Measurements from ENCODE around the gene CCDC57. TPM values are rescaled to one million over a fixed set of nuclear protein-coding genes. Genes with fewer than 3 reads are reported as not detected.

CCDC57 gene
- total RNA-seq, 1 experiment from 2014 or later = 36.6 TPM

GRCh38 chr17:82086941-82087906 lies 125.4 kb downstream of the CCDC57 start:
- ATAC-seq = 0 out of 2 replicates have a peak, but pooled peaks have one; percentile 17
- Histone ChIP-seq H3F3A (ENCODE audit: low read length, unreplicated experiment) (no peaks in the 10 kb centered on the region), H3K4me3 (ENCODE audit: low read length) (no peak overlapping the region), H3K4me2 (ENCODE audit: low read length) (no peak overlapping the region), H3K27me3 (ENCODE audit: low read length) (no peaks in the 10 kb centered on the region), H3K27ac (ENCODE audit: low read length) (no peak overlapping the region), H3K9me3 (ENCODE audit: low read length) (no peaks in the 10 kb centered on the region), H3K36me3 (ENCODE audit: low read depth, low read length) (peaks cover 84% of the 10 kb centered on the region), H4K20me1 (ENCODE audit: low read length) (peaks cover 6% of the 10 kb centered on the region; the same call in 1 of the 2 replicates), H3K9ac (ENCODE audit: low read length) (no peak overlapping the region), H3K79me2 (ENCODE audit: low read length) (no peaks in the 10 kb centered on the region), H3K4me1 (ENCODE audit: insufficient read depth, low read length) (no peaks in the 10 kb centered on the region), H2AFZ (ENCODE audit: low read length) (no peak overlapping the region), H3K9me2 (replicated peaks; ENCODE audit: low read length) (no peaks in the 10 kb centered on the region)
- ChIA-PET CTCF (no interaction called here), POLR2A (ENCODE audit: unreplicated experiment) (no interaction called here)
- intact Hi-C loops (cut with micrococcal nuclease) = no loop called here
- DNase-seq = no peak
- BruUV-seq (replicated peaks) = no TSS peak
- TF ChIP-seq CTCF (conservative IDR thresholded peaks at IDR 0.05; ENCODE audit: low read depth, low read length) (no peak), EZH2phosphoT487 (IDR thresholded peaks at IDR 0.05; ENCODE audit: borderline replicate concordance, low read length) (no peak), EZH2 (IDR thresholded peaks at IDR 0.05; ENCODE audit: low read length, unreplicated experiment) (no peak)

GRCh38 chr17:82085931-82086764 lies 126.5 kb downstream of the CCDC57 start:
- no peaks in the 10 kb centered on the region for H3K4me1 ChIP-seq (ENCODE audit: insufficient read depth, low read length)
- BruUV-seq (replicated peaks) = no TSS peak
- no peak for DNase-seq
- H3K27ac ChIP-seq (ENCODE audit: low read length) = no peak overlapping the region
- no peaks in the 10 kb centered on the region for H3F3A ChIP-seq (ENCODE audit: low read length, unreplicated experiment)
- peaks cover 6% of the 10 kb centered on the region; the same call in 1 of the 2 replicates for H4K20me1 ChIP-seq (ENCODE audit: low read length)
- no peak overlapping the region for H3K4me3 ChIP-seq (ENCODE audit: low read length)
- no peak overlapping the region for H3K9ac ChIP-seq (ENCODE audit: low read length)
- ATAC-seq = no peak
- peaks cover 79% of the 10 kb centered on the region for H3K36me3 ChIP-seq (ENCODE audit: low read depth, low read length)
- no peaks in the 10 kb centered on the region for H3K9me3 ChIP-seq (ENCODE audit: low read length)
- no peaks in the 10 kb centered on the region for H3K79me2 ChIP-seq (ENCODE audit: low read length)
- TF ChIP-seq CTCF (conservative IDR thresholded peaks at IDR 0.05; ENCODE audit: low read depth, low read length) (no peak), EZH2 (IDR thresholded peaks at IDR 0.05; ENCODE audit: low read length, unreplicated experiment) (no peak), EZH2phosphoT487 (IDR thresholded peaks at IDR 0.05; ENCODE audit: borderline replicate concordance, low read length) (no peak)
- no peak overlapping the region for H2AFZ ChIP-seq (ENCODE audit: low read length)
- no peaks in the 10 kb centered on the region for H3K9me2 ChIP-seq (replicated peaks; ENCODE audit: low read length)
- no peak overlapping the region for H3K4me2 ChIP-seq (ENCODE audit: low read length)
- ChIA-PET CTCF (no interaction called here), POLR2A (ENCODE audit: unreplicated experiment) (no interaction called here)
- intact Hi-C loops (cut with micrococcal nuclease) = no loop called here
- no peaks in the 10 kb centered on the region for H3K27me3 ChIP-seq (ENCODE audit: low read length)
